GM12875 (cell line): ENCODE measurements around the gene HDAC9.

Experiments
- H3K4me3 ChIP-seq: one replicate; pipeline ENCODE4 v1.5.1; 2011; ENCODE audit warnings: low read depth, low read length, control low read depth
- TF ChIP-seq, protein P1 (sequence below): IDR thresholded peaks from 2 replicates; pipeline ENCODE4 v1.5.1; 2011; ENCODE audit warnings: low read depth, mild to moderate bottlenecking, control low read depth, inconsistent platforms, low read length, moderate library complexity, borderline replicate concordance; ENCODE audit not compliant: insufficient read depth

Gene HDAC9

GRCh38 chr7:18572885-18573284 is 77.3 kb downstream of the HDAC9 start:
- no peak overlapping the region for H3K4me3 ChIP-seq
- TF ChIP-seq, protein P1, sequence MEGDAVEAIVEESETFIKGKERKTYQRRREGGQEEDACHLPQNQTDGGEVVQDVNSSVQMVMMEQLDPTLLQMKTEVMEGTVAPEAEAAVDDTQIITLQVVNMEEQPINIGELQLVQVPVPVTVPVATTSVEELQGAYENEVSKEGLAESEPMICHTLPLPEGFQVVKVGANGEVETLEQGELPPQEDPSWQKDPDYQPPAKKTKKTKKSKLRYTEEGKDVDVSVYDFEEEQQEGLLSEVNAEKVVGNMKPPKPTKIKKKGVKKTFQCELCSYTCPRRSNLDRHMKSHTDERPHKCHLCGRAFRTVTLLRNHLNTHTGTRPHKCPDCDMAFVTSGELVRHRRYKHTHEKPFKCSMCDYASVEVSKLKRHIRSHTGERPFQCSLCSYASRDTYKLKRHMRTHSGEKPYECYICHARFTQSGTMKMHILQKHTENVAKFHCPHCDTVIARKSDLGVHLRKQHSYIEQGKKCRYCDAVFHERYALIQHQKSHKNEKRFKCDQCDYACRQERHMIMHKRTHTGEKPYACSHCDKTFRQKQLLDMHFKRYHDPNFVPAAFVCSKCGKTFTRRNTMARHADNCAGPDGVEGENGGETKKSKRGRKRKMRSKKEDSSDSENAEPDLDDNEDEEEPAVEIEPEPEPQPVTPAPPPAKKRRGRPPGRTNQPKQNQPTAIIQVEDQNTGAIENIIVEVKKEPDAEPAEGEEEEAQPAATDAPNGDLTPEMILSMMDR: no peak

DNA sequence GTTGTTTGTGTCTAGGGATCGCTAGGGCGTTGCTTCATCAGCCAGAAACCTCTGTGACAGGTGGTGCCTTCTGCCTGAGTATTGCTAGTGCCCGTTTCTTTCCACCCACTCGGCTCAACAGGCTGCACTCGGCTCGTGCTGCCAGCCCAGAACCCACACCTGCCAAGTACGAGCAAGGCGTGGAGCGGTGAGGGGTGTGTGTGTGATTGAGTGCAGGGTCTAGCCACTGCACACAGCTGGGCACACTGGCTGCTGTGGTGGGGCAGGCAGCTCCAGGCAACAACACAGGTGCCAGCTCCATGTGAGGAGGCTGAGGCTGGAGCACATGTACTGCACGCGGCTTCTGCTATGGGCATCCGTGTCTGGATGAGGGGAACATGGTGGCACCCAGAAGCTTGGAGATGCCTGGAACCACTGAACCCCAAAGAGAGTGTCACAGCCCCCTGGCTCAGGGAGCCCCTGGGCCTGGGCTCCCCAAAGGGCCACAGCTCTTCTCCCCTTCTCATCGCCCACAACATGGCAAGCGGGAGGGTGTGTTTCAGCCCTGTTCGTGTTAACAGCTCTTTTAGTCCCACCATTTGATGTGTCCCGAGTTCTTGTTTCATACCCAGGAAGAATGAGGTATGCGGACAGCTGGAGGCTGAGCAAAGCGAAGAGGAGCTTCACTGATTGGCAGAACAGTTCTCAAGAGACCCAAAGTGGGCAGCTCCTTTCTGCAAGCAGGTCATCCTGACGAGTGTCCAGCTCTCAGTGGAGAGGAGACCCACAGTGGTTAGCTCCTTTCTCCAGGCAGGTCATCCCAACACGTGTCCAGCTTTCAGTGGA is 78.1 kb downstream of the HDAC9 start:
- no peak overlapping the region for H3K4me3 ChIP-seq

GRCh38 chr7:18574235-18574540 is 78.6 kb downstream of the HDAC9 start:
- no peak overlapping the region for H3K4me3 ChIP-seq
- TF ChIP-seq, protein P1: no peak

More for the DNA sequence above, 78.1 kb downstream of the HDAC9 start:
- TF ChIP-seq, protein P1: no peak

GRCh38 chr7:18574676-18575075 is 79.1 kb downstream of the HDAC9 start:
- TF ChIP-seq, protein P1: no peak
- H3K4me3 ChIP-seq: no peak overlapping the region

DNA sequence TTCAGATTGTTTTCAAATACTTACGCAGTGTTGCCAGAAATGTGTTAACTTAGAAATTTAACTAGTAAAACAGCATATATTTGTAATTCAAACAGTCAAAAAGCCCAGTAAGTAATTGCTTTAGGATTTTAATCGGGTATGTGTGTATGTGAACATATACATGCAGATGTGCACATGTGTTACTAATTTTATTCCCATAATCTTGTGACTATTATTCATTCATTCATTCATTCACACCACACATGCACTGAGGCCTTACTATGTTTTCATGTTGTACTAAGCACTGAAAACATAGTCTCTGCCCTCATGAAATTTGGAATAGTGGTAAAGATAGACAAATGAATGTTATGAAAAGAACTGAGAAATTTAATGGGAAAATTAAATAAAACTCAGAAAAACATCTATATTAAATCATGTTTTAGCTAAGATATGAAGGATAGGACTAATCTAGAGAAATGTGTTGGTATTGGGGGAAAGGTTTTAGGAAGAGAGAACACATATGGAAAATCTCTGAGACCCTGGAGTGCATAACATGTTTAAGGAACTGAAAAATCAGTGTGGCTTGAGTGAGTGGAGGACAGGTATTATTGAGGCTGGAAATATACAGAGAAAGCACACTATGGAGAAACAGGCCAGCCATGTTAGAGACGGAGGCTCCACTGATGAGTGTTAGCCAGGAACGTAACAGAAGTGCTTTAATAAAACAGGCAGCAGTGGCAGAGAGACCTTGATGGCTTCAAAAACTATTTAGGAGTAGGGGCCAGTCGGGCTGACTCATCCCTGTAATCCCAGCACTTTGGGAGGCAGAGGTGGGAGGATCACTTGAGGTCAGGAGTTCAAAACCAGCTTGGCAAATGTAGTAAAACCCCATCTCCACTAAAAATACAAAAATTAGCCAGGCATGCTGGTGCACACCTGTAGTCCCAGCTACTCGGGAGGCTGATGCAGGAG is 80.3 kb downstream of the HDAC9 start:
- TF ChIP-seq, protein P1: no peak
- no peak overlapping the region for H3K4me3 ChIP-seq

DNA sequence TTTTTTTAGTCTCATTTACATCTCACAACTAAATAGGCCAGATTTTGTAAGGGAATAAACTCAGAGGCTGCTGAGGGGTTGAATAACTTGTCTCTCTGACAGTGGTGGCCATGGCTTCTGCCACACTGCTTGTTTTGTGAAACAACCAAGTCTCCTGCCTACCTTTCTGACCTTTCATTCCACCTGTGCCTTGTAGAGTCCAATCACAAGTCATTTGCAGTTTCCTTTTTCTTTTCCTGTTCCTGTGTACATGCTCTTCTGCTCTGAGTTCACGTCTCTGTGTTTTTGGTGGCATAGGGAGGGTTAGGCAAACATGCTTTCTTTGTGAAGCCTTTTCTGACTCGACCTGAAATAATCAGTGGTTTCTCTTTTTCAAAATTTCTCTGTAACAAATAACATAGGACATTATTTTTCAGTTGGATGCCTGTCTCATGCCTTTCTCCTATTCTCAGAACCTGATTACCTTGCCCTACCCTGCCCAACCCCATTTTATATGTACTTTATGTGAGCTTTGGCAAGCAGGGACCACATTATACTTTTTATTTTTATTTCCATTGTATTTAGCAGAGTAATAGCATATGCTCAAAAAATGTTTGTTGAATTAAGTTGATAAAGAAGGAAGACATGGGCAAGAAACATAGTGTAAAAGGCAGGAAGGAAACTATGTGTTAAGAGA is 81.7 kb downstream of the HDAC9 start:
- TF ChIP-seq, protein P1: no peak
- no peak overlapping the region for H3K4me3 ChIP-seq
